Fibroblast of skin of right biceps (primary cell): Measurements from ENCODE around the gene TCP11L2.
A peak's percentile ranks its signal among the peaks of the same experiment; 100 is the strongest.

Experiments
- DNase-seq: peaks from one replicate; pipeline ENCODE4 v3.0.0-alpha.2; 2013

TCP11L2 gene

GRCh38 chr12:106285982-106286381, 16.6 kb upstream of the TCP11L2 start:
- DNase-seq, result no peak

- peak; percentile 12 for DNase-seq
These were observed 15.9 kb upstream of the TCP11L2 start for GRCh38 chr12:106286576-106287162.

- no peak for DNase-seq
These were observed 15.2 kb upstream of the TCP11L2 start for GRCh38 chr12:106287364-106287763.

- peak; percentile 70 for DNase-seq
These were observed 14.4 kb upstream of the TCP11L2 start for GRCh38 chr12:106288101-106288493.

GRCh38 chr12:106288494-106289195, 13.9 kb upstream of the TCP11L2 start:
- DNase-seq, result peak; percentile 95

- peak; percentile 52 for DNase-seq
These were observed 13.3 kb upstream of the TCP11L2 start for GRCh38 chr12:106289196-106289681.

- DNase-seq, result no peak
These were observed 11.9 kb upstream of the TCP11L2 start for GRCh38 chr12:106290666-106291065.

GRCh38 chr12:106291342-106291741, 11.2 kb upstream of the TCP11L2 start:
- DNase-seq, result no peak

GRCh38 chr12:106292339-106292738, 10.2 kb upstream of the TCP11L2 start:
- no peak for DNase-seq

GRCh38 chr12:106296179-106296877, 6.2 kb upstream of the TCP11L2 start:
- peak; percentile 68 for DNase-seq

- DNase-seq, result no peak
These were observed 5.5 kb upstream of the TCP11L2 start for GRCh38 chr12:106297075-106297474.

- DNase-seq, result no peak
These were observed 4.9 kb upstream of the TCP11L2 start for GRCh38 chr12:106297681-106298080.

GRCh38 chr12:106299202-106299774, 3.2 kb upstream of the TCP11L2 start:
- DNase-seq, result no peak

GRCh38 chr12:106300761-106301160, 1.8 kb upstream of the TCP11L2 start:
- DNase-seq, result no peak

- DNase-seq, result peak; percentile 47
These were observed 1.3 kb upstream of the TCP11L2 start for GRCh38 chr12:106301241-106301610.

- peak; percentile 44 for DNase-seq
These were observed 767 bp upstream of the TCP11L2 start for GRCh38 chr12:106301611-106302321.

GRCh38 chr12:106303202-106303820, 778 bp downstream of the TCP11L2 start:
- DNase-seq, result peak; percentile 79

GRCh38 chr12:106304001-106304421, 1.5 kb downstream of the TCP11L2 start:
- no peak for DNase-seq

- DNase-seq, result no peak
These were observed 2.3 kb downstream of the TCP11L2 start for GRCh38 chr12:106304797-106305196.

GRCh38 chr12:106305376-106305775, 2.8 kb downstream of the TCP11L2 start:
- no peak for DNase-seq

- no peak for DNase-seq
These were observed 4.6 kb downstream of the TCP11L2 start for GRCh38 chr12:106307181-106307580.

- no peak for DNase-seq
These were observed 5.6 kb downstream of the TCP11L2 start for GRCh38 chr12:106308121-106308520.
